OCI-M1 (cell line): ENCODE data around the gene OR1K1.
A peak's percentile ranks its signal among the peaks of the same experiment; 100 is the strongest.
"Not testable (repeated sequence)": the region's sequence is repeated elsewhere in the genome, so short reads cannot be mapped to it uniquely, and the experiment has no call there.

Experiments
- DNase-seq: peaks from one replicate; lab custom pipeline; 2025; lab: John Stamatoyannopoulos, UW

Gene OR1K1

DNA sequence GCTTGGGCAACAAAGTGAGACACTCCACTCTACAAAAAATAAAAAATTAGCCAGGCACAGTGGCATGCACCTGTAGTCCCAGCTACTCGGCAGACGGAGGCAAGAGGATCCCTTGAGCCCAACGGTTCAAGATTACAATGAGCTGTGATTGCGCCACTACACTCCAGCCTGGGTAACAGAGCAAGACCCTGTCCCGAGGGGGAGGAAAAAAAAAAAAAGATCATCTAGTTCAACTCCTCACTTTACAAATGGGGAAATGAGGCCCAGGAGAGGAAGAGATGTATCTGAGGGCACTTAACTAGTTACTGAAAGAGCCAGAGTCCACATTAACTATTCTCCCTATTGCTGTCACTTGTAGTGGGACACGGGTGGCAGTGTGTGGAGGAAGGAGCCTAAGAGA, 14.6 kb downstream of the OR1K1 start:
- no peak for DNase-seq

DNA sequence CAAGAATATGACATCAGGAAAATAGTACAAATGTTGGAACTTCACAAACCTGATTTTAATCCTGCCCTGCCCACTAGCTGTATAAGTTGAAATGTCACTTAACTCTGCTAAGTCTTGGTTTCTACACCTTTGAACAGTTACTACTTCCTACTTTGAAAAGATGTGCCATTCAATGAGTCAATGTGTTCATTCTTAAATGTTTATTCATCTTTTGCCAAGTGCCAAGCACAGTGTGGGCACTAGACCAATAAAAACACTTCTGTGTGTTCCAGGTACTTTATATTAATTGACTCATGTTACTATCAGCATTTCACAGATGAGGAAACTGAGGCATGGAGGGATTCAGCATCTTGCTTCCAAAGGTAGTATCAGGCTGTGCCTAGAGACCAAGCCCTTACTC, 15.6 kb downstream of the OR1K1 start:
- no peak for DNase-seq

DNA sequence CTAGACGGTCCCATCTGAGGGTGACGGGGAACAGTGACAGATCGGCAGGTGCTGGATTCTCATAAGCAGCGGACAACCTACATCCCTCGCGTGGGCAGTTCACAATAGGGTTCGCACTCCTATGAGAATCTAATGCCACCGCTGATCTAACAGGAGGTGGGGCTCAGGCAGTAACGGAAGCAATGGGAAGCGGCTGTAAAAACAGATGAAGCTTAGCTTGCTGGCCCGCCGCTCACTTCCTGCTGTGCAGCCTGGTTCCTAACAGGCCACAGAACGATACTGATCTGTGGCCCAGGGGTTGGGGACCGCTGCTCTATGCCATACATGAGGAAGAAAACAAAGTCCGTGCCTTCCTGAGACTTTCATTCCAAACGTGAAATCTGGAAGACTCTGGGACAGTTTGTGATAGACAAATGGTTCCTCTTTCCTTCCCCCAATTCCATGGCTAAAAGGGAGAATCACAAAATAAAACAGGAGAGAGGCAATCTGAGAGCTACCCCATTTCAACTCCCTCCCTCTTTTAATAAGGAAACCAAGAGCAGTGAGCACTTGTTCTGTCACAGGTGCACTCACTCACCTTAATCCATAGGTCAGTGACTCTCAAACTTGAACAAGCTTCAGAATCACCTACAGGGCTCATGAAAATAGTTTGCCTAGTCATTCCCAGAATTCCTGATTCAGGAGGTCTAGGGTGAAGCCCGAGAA, 16.4 kb downstream of the OR1K1 start:
- DNase-seq = no peak

DNA sequence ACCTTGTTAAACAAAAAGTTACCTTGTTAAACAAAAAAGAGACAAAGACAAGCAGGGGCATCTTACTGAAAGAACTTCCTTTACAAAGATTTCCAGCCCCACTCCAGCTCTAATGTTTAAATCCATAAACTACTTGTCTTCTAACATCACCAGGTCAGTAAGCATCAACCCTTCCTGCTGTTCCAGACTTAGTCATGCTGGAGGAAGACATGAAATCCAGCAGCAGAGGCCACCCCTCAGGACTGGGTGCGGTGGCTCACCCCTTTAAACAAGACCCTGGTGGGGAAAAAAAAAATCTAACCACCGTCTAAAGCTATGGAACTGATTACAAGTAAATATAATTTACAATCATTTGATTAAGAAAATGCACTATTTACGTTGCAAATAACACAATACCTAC, 19.4 kb downstream of the OR1K1 start:
- no peak for DNase-seq

DNA sequence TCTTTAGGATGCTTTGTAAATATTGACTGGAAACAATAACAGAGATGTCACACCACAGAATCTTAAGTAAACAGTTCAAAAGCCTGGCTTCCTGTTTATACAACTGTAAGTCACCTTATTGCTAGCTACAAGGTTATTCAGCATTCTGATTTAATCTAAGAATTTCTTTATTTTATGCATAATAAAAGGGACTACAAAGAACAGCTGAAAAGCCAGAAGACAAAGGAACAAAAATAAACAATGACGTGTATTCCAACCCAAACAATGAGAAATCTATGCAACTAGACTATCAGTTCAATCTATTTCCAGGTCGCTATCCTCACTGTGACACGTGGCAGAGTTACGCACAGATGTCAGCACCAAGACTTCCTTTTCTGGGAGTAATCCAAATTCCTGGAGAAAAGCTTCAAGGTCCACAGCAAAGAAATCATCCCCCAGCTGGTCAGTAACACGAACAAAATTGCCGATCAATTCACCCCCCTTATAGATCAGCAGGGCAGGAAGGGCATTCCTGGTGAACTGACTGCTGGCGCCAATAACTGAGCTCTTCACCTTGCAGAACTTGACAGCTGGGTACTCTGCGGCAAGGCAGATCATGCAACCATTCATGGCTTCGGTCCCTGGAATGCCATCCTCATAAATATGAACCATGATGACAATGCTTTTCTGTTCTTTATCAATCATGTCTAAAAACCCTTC, 20.0 kb downstream of the OR1K1 start:
- DNase-seq = no peak

DNA sequence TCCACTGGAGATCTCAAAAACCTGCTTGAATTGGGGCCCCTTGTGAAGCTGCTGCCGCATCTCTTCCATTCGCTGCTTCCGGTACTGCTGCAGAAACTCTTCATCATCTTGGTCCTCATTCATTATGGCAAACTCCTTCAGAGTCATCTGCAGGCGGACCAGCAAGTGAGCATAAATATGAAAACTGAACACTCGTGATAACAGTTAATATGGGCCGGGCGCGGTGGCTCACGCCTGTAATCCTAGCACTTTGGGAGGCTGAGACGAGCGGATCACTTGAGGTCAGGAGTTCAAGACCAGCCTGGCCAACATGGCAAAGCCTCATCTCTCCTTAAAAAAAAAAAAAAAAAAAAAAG, 20.5 kb downstream of the OR1K1 start:
- DNase-seq = no peak

DNA sequence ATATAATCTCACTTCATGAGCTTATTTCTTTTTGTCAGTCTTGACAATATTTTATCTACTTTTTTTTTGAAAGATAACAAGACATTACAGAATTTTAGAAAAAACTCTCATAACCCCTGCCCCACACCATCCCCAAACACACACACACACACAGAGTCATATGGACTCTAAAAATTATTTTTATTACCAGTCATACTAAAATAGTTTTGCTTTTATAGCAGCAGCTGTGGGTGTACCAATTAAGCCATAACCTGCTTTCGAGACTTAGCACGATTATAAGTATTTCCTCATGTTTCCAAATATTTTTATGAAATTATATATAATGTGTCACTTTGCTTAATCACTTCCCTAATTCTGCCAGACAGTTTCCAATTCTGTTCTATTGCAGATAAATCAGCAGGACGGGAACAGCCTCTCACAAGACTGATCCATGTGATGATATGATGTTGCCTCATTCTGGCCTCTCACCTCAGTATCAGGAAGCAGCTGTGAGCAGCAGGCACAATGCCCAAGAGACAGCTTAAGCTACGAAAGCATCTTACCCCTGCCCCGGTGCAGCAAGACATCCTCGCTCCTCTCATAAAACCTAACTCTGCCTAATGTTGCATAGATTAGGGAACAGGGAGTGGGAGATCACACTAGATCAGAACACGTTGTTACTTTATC, 21.5 kb downstream of the OR1K1 start:
- DNase-seq = peak; percentile 92

DNA sequence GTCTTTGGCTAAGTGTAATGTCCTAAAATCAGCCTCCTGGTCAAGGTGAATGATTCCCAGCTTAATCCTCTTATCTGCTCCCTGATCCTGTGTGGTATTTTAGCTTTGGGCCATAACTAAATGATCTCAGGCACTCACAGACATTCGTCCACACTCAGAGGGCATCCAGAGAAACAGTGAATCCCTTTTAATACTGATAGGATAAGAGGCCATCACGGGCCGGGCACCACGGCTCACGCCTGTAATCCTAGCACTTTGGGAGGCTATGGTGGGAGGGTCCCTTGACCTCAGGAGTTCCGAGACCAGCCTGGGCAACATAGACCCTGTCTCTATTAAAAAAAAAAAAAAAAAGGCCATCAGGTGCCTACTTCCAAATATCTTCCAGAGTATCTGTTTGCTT, 22.1 kb downstream of the OR1K1 start:
- DNase-seq = no peak

DNA sequence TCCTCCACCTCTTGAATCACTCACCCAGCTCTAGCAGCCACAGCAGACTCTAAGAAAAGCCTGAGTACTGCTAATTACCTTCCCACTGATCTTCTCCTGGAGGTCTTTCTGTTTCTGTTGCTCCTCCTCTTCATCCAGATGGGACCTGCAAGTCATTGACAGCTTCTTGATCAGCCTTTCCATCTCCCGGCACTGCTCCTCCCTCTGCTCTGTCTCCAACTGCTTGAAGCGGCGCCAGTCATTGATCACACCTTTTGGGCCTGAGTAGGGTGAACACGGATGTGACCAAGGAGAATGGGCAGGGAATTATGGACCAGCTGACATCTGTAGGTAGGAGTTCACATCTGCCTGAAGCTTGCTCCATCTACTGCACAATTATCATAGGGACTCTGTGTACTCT, 23.0 kb downstream of the OR1K1 start:
- DNase-seq = no peak

DNA sequence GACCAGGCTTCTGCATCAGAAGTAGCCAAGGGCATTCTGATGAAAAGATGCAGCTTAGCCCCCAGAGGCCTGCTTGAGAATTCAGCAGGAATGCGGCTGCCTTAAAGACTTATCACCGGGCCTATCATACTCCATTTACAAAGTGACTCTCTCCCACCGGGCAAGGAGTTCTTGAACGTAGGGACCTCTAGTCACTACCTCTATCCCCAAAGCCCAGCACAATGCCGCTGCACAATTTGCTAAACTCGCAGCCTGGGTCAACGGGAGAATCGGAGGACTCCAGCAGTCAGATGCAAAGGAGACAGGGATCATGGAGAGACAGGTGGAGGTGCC, 27.8 kb downstream of the OR1K1 start:
- peak; percentile 60 for DNase-seq

DNA sequence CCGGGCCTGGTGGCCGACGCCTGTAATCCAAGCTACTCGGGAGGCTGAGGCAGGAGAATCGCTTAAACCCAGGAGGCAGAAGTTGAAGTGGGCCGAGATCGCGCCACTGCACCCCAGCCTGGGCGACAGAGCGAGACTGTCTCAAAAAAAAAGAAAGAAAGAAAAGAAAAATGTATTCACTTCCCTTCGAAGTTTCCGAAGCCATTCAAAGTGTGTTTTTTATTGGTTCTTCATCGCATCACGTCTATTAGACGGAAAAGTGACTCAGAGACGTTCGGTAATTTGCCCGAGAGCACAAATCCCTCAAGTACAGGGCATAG, 29.0 kb downstream of the OR1K1 start:
- DNase-seq = not testable (repeated sequence)

DNA sequence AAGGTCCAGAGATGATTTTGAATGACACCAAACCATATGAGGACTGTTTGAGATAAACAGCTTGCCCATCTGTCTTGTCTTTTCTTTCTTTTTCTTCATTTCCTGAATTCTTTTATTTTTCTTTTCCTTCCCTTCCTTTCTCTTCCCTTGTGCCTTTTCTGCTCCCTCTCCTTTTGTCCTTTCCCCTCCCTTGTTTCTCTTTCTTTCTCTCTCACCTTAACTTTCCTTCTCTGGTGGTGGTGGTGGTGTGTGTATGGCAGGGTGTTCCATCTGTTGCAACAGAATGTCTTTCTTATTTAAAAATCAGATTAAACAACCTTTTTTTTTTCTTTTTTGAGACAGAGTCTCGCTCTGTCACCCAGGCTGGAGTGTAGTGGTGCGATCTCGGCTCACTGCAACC, 32.3 kb downstream of the OR1K1 start:
- DNase-seq = no peak

DNA sequence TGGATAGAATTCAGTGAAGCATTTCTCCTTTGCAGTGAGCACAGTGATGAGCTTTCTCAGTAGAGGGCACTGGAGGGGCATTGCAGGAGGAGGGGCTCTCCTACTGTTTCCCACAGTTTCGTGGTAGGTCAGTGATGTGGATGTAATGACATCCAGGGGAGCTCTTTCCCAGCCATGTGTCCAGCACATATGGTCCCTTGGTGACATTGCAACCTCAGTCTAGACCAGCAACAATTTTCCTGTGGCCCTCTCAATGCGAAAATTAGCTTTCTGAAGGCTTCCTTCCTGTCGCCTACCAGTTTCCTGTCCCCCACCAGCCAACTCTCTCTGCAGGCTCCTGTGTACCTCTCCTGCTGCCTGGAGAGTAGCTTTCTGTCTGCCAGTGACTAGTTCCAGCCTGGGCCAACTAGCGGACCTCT, 35.4 kb downstream of the OR1K1 start:
- peak; percentile 14 for DNase-seq

DNA sequence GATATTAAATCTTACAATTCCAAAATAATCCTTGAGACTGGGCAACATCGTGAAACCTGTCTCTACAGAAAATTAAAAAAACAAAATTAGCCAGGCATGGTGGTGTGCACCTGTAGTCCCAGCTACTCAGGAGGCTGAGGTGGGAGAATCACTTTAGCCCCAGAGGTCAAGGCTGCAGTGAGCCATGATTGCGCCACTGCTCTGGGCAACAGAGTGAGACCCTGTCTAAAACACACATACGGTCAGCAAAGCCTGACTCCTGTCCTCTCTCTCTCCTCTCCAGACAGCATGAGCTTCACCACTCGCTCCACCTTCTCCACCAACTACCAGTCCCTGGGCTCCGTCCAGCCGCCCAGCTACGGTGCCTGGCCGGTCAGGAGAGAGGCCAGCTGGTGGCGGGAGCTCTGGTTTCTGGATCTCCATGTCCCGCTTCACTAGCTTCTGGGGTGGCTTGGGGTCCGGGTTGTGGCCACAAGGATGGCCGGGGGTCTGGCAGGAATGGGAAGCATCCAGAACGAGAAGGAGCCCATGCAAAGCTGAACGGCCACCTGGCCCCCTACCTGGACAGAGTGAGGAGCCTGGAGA, 37.4 kb downstream of the OR1K1 start:
- no peak for DNase-seq

DNA sequence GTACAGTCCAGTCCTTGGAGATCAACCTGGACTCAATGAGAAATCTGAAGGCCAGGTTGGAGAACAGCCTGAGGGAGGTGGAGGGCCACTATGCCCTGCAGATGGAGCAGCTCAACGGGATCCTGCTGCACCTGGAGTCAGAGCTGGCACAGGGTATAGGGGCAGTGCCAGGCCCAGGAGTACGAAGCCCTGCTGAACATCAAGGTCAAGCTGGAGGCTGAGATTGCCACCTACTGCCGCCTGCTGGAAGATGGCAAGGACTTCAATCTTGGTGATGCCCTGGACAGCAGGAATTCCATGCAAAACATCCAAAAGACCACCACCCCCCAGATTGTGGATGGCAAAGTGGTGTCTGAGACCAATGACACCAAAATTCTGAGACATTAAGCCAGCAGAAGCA, 38.5 kb downstream of the OR1K1 start:
- DNase-seq = not testable (repeated sequence)

DNA sequence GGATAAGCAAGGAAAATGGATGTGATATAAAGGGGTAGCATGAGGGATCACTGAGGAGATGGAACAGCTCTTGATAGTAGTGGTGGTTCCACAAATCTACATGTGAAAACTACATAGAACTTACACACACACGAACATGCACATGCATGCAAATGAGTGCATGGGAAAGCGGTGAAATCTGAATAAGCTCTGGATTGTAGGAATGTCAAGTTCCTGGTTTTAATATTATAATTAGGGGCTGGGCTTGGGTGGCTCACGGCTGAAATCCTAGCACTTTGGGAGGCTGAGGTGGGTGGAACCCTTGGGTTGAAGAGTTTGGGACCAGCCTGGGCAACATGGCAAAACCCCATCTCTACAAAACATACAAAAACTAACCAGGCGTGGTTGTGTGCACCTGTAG, 41.6 kb downstream of the OR1K1 start:
- no peak for DNase-seq

DNA sequence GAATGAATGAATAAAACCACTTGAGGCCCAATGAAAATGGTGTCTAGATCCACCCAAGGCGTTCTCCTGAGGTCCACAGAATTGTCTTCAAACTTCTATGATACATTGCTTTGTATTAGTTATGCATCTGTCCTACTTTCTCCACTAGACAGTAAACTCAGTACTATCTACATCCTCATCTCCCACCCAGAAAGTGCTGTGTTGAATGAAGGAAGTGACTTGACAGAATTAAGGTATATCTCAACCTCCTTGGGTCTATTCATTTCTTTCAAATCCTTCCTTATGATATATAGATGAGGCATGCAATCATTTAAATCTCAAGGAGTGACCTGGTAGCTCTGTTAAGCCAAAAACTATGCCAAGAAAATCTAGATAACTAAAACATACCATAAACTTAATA, 44.2 kb downstream of the OR1K1 start:
- peak; percentile 8 for DNase-seq

DNA sequence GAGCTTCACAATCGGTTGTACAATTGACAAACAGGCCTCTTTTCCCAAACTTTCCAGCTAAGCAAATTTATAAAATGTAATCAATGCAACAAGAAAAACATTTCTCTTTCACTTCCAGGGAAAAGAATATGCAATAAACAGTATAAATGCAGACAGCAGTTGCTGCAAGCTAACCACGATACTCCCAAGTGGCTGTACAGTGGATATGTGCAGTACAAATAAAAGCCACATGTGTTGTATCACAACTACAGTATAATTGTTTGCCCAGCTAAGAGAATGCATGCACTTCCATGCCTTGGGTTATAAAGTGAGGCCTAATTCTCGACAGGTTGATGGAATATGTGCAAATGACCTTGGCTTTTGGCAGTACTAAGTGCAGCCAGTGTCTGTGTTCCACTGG, 45.2 kb downstream of the OR1K1 start:
- no peak for DNase-seq

DNA sequence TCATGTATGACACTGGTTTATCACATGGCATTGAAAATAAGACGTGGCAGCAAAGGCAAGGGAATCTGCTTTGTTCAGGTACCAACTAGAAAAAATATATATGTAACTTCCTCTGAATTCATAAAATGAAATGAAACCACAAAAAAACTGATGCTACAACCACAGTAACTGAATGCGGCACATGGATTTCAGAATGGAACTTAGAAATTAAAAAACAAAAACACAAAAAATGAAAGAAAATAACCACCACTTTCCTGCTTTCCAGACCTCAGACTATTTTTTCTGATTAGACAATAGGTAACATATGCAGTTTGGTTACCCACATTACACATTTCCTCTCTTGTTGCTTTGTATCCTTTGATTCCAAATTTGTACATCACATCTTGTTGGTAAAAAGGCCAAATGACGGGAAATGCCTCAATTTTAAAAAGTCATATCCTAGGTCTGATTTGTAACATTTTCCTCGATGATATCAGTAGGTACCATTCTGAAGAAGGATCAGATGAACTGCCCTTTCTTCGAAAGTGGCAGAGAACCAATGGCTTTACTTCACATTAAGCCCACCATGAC, 46.5 kb downstream of the OR1K1 start:
- no peak for DNase-seq

DNA sequence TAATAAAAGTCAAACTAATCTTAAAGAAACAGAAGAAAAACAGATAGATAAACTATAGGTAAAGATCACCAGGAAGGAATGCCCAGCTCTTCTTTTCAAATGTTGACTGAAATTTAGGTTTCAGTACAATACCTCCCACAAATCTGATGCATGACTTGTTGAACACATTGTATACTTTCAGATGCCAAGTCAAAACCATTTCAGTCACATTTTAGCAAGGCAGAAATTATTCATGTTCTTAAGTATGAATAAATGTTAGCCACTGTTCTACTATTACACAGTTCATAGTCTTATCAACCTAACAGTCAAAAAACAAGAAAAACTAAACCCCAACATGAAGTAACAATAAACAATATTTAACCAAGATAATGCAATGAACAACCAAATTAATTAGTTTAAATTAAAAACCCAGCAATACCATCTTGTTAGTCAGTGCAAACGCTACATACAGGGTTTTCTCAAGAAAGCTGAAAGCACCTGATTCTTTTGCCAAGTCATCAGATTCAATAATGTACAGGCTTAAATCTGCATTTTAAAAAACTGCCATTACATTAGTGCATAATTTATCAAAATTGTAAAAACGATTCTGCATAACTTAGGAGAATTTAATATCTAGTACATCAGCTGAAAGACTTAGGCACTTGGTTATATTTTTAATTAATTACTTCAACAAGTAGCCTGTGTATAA, 48.5 kb downstream of the OR1K1 start:
- no peak for DNase-seq
